RWPE2 (cell line): ENCODE data around the gene MMP12.
"Not testable (repeated sequence)": the region's sequence is repeated elsewhere in the genome, so short reads cannot be mapped to it uniquely, and the experiment has no call there.

Experiments
- ATAC-seq: fragments of 200-7000 bp; cut with Tn5 transposase; 3 replicates; pipeline ENCODE4 v1.9.1; 2021; ENCODE audit warnings: low read depth
- DNase-seq: peaks from one replicate; pipeline ENCODE4 v3.0.0-alpha.2; 2020; ENCODE audit warnings: low spot score
- H3K27ac ChIP-seq: fragments of 450-650 bp; 2 replicates; pipeline ENCODE4 v1.5.1; 2017; ENCODE audit warnings: mild to moderate bottlenecking; ENCODE audit not compliant: poor library complexity, severe bottlenecking
- H3K27me3 ChIP-seq: fragments of 250-450 bp; sonication (Bioruptor Pico); 2 replicates; pipeline ENCODE4 v1.5.1; 2021; ENCODE audit warnings: mild to moderate bottlenecking, moderate library complexity; ENCODE audit not compliant: insufficient read depth, poor library complexity, severe bottlenecking
- H3K36me3 ChIP-seq: fragments of 250-450 bp; sonication (Bioruptor Pico); 2 replicates; pipeline ENCODE4 v1.5.1; 2020; ENCODE audit warnings: low read depth, mild to moderate bottlenecking, moderate library complexity
- H3K4me1 ChIP-seq: fragments of 250-450 bp; sonication (Bioruptor Pico); 2 replicates; pipeline ENCODE4 v1.5.1; 2021; ENCODE audit warnings: mild to moderate bottlenecking, moderate library complexity; ENCODE audit not compliant: insufficient read depth, poor library complexity, severe bottlenecking
- H3K4me3 ChIP-seq: fragments of 250-450 bp; sonication (Bioruptor Pico); 2 replicates; pipeline ENCODE4 v1.5.1; 2021; ENCODE audit warnings: mild to moderate bottlenecking, moderate library complexity; ENCODE audit not compliant: severe bottlenecking
- H3K9me3 ChIP-seq: fragments of 250-450 bp; sonication (Bioruptor Pico); 2 replicates; pipeline ENCODE4 v1.5.1; 2021; ENCODE audit warnings: mild to moderate bottlenecking, moderate library complexity; ENCODE audit not compliant: severe bottlenecking
- TF ChIP-seq, protein P1 (sequence below): fragments of 450-650 bp; IDR thresholded peaks from one replicate; pipeline ENCODE4 v1.5.1; 2017; ENCODE audit warnings: mild to moderate bottlenecking, moderate library complexity; ENCODE audit not compliant: poor library complexity, severe bottlenecking

The MMP12 gene

DNA sequence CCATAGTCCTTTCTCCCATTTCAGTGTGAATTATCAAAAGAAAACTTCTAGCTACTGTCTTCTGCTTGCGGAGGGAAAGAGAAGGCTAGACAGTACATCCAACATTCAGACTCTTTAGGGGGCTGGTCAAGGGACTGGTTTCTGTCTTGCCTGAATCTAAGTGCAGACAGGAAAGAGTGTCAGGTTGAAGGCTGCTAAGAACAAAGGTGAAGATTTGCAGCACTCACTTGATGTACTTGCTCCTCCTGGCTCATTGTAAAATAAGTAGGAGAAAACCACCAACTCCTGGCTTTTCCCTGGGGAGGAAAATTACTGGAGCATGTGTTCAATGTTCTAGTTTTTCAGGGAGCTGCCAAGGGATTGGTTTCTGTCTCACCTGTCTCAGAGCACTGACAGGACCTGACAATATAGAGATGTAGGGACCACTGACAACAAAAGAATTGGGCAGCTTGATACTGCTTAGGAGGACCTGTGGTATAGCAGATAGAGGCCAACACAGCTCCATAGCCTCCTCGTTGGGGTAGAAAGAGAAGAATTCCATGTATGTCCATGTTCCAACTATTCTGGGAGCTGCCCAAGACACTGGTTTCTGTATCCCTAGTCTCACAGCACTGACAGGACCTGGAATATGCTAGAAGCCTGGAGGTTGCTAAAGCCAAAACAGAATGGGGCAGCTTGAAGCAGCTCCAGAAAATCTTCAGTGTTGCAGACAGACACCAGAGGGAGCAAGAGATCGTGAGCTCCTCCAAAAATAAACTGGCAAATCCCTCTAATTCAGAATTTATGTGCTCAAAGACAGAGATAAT, 39.7 kb upstream of the MMP12 start:
- Histone ChIP-seq H3K4me1 (peaks cover 20% of the 10 kb centered on the region), H3K4me3 (no peak overlapping the region), H3K27ac (no peak overlapping the region), H3K9me3 (no peaks in the 10 kb centered on the region), H3K27me3 (no peaks in the 10 kb centered on the region), H3K36me3 (no peaks in the 10 kb centered on the region)
- peak; percentile 67 for ATAC-seq
- DNase-seq, result no peak
- TF ChIP-seq, protein P1, sequence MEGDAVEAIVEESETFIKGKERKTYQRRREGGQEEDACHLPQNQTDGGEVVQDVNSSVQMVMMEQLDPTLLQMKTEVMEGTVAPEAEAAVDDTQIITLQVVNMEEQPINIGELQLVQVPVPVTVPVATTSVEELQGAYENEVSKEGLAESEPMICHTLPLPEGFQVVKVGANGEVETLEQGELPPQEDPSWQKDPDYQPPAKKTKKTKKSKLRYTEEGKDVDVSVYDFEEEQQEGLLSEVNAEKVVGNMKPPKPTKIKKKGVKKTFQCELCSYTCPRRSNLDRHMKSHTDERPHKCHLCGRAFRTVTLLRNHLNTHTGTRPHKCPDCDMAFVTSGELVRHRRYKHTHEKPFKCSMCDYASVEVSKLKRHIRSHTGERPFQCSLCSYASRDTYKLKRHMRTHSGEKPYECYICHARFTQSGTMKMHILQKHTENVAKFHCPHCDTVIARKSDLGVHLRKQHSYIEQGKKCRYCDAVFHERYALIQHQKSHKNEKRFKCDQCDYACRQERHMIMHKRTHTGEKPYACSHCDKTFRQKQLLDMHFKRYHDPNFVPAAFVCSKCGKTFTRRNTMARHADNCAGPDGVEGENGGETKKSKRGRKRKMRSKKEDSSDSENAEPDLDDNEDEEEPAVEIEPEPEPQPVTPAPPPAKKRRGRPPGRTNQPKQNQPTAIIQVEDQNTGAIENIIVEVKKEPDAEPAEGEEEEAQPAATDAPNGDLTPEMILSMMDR, result peak; percentile 81

DNA sequence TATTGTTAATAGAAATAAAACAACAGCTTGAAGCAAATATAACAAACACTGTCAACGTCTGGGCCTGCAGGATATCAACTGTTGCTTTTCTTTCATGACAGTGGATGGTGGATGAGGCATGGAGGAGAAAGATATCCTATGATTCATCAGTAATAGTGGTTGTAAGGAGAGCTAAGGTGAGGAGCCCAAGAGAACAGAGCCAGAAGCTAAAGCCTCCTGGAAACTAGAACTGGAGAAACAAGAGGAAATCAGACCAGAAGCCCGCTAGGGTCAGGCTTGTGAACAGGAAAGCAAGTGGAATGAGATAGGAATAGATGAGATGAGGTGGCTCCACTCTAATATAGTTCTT, 37.7 kb upstream of the MMP12 start:
- no peak overlapping the region for H3K4me3 ChIP-seq
- peak overlapping the region; percentile 60 for H3K27ac ChIP-seq
- no peaks in the 10 kb centered on the region for H3K27me3 ChIP-seq
- DNase-seq (no peak), ATAC-seq (peak; percentile 85)
- TF ChIP-seq, protein P1, result no peak
- H3K4me1 ChIP-seq, result peaks cover 20% of the 10 kb centered on the region
- no peaks in the 10 kb centered on the region for H3K9me3 ChIP-seq
- no peaks in the 10 kb centered on the region for H3K36me3 ChIP-seq

DNA sequence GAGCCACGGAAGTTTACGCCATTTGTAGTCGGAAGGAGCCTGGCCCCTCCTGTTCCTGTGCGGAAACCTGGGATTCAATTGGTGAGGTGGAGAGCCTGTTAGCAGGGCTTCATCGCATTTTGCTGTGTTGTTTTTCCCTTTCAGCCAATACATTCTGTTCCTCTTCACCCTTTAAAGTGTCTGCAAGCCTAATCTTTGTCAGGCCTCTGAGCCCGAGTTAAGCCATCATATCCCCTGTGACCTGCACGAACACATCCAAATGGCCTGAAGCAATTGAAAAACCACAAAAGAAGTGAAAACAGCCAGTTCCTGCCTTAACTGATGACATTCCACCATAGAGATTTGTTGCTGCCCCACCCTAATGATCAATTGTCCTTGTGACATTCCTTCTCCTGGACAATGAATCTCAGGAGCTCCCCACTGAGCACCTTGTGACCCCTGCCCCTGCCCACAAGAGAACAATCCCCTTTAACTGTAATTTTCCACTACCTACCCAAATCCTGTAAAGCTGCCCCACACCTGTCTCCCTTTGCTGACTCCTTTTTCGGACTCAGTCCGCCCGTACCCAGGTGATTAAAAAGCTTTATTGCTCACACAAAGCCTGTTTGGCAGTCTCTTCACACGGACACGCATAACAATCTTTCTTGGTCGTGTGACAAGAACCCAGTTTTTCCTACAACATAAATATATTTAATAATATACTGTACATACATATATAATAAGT, 37.1 kb upstream of the MMP12 start:
- Histone ChIP-seq H3K27me3 (no peaks in the 10 kb centered on the region), H3K36me3 (no peaks in the 10 kb centered on the region), H3K4me1 (peaks cover 20% of the 10 kb centered on the region), H3K27ac (peak overlapping the region; percentile 60), H3K4me3 (no peak overlapping the region), H3K9me3 (no peaks in the 10 kb centered on the region)
- TF ChIP-seq, protein P1, result no peak
- ATAC-seq (no peak), DNase-seq (no peak)

DNA sequence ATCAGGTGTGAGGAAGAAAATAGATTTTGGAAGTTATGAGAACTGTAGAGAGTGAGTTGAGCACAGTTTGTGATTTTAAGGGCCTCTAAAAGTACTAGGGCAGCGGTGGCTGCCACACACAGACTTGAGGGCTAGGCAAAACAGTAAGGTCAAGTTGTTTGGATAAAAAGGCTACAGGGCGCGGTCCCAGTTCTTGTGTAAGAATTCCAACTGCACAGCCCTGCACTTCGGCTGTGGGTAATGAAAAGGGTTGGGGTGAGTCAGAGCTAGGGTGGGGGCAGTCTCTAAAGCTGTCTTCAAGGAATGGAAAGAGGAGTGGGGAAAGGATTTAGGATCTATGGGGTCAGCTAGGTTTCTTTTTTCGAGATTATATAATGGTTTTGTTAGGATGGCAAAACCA, 31.1 kb upstream of the MMP12 start:
- not testable (repeated sequence) for H3K27ac ChIP-seq, H3K27me3 ChIP-seq, H3K4me3 ChIP-seq, ATAC-seq, DNase-seq, H3K36me3 ChIP-seq, H3K4me1 ChIP-seq, H3K9me3 ChIP-seq

DNA sequence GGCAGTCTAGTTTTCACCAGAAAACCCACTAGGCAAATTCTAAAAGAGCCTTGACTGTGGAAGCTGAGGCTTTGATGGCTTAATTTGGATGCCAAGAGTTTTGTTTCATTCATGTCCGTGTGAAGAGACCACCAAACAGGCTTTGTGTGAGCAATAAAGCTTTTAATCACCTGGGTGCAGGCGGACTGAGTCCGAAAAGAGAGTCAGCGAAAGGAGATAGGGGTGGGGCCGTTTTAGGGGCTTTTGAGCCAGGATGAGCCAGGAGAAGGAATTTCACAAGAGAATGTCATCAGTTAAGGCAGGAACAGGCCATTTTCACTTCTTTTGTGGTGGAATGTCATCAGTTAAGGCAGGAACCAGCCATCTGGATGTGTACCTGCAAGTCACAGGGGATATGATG, 29.1 kb upstream of the MMP12 start:
- H3K27me3 ChIP-seq, H3K27ac ChIP-seq, H3K9me3 ChIP-seq, H3K4me3 ChIP-seq, ATAC-seq, DNase-seq, H3K36me3 ChIP-seq: not testable (repeated sequence)
- H3K4me1 ChIP-seq, result peaks cover 16% of the 10 kb centered on the region
